ENCODE data around the gene KCNK10. TPM values are rescaled to one million over a fixed set of nuclear protein-coding genes. Genes with fewer than 3 reads are reported as not detected.

The KCNK10 gene
- total RNA-seq, 2 donors from 2014 or later = not detected

Other genes starting within 250 kb of the KCNK10 start
- gene SPATA7, start 62.4 kb upstream of the KCNK10 start, total RNA-seq = 1 to 10 TPM; 5.5 to 5.7 TPM
- gene PTPN21, start 231.7 kb upstream of the KCNK10 start, total RNA-seq = not detected
- 10 to 100 TPM; 34.5 to 41.7 TPM for gene ZC3H14, start 239.8 kb upstream of the KCNK10 start, total RNA-seq